GM21526 (cell line): ENCODE data around the gene VWA1.
"Not testable (repeated sequence)": the region's sequence is repeated elsewhere in the genome, so short reads cannot be mapped to it uniquely, and the experiment has no call there.

Source experiments
- ATAC-seq: cut with Tn5 transposase; IDR thresholded peaks from one replicate; pipeline ENCODE4 v1.9.1; 2021; ENCODE audit warnings: moderate library complexity; ENCODE audit not compliant: unreplicated experiment, low FRiP score

VWA1 gene

DNA sequence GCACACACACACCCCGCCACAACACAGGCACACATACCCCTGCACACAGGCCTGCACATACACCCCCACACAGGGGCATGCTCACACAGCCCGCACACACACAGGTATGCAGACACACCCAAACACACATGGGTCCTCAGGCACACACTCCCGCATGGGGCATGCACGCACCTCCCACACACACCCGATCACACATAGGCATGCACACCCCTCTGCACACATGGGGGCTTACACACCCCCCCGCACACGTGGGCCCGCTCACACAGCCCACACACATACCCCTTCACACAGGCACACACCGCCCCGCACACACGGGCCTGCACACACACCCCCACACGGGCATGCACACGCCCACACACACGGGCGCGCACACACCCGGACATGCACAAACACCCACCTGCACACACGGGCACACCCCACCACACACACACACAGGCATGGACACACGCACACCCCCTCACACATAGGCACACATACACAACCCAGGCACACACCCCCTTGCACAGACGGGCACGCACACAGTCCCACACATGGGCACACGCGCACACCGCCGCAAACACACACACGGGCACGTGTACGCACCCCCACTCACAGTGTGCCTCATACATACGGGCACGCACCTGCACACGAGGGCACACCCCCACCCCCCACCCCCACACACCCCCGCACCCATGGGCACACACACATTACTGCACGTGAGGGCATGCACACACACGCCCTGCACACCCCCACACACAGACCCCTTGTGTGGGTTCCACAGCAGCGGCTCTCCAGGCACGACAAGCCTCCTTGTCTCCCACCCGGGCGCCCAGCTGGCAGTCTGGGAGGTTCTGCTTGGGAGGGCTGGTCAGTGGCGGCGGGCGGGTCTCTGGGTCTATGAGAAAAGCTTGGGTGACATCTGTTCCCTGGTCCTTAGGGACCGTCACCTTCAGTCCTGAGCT lies 44.3 kb downstream of the VWA1 start:
- ATAC-seq = no peak

DNA sequence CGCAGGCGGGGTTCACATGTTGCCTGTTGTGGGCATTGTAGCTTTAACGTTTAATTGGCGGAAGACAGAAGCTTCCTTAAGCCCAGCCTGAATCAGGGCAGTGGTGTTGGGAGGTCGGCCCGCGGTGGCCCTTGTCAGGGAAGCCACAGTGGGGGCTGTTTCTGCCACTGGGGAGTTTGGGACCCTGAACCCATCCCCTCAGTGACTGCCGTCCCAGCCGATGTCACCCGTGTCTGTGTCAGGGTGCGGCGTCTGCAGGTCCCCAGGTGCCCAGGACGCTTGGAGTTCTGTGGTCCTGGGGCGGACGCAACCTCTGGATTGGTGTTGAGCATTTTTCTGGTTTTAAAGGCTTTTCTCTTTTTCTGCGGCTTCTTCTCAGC lies 45.0 kb downstream of the VWA1 start:
- not testable (repeated sequence) for ATAC-seq

DNA sequence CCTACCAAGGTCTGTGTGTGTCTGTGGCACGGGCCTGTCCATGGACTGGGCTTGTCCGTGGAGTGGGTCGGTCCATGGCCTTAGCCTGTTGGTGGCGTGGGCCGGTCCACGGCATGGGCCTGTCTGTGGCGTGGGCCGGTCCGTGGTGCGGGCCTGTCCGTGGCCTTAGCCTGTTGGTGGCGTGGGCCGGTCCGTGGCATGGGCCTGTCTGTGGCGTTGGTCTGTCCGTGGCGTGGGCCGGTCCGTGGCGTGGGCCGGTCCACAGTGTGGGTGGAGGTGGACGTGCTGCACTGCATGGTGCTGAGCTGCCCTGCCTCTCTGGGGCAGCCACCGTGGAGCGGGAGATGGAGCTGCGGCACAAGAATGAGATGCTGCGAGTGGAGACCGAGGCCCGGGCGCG lies 46.3 kb downstream of the VWA1 start:
- ATAC-seq = not testable (repeated sequence)

GRCh38 chr1:1482856-1483255 lies 47.4 kb downstream of the VWA1 start:
- no peak for ATAC-seq

- ATAC-seq = no peak
Observed at GRCh38 chr1:1483714-1484113, 48.2 kb downstream of the VWA1 start.

GRCh38 chr1:1484976-1485750 lies 49.7 kb downstream of the VWA1 start:
- ATAC-seq = not testable (repeated sequence)

DNA sequence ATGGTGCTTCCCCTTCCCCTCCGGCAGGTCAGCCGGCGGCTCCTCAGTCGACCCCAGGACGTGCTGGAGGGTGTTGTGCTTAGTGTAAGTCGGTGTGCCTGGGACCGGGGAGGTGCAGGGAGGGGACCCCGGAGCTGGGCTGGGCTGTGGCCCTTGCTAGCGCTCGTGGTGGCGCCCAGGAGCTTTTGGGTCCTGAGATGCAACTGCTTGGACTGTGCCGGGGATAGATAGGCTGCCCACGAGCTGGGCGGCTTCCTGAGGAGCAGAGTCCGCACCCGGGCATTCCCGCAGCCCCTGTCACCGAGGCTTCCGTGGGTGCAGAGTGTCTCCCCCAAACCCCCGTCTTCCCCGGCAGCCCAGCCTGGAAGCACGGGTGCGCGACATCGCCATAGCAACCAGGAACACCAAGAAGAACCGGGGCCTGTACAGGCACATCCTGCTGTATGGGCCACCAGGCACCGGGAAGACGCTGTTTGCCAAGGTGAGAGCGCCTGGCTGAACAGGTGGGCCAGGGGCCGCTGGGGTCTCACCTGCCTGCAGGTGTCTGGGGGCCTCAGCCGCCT lies 50.3 kb downstream of the VWA1 start:
- not testable (repeated sequence) for ATAC-seq

DNA sequence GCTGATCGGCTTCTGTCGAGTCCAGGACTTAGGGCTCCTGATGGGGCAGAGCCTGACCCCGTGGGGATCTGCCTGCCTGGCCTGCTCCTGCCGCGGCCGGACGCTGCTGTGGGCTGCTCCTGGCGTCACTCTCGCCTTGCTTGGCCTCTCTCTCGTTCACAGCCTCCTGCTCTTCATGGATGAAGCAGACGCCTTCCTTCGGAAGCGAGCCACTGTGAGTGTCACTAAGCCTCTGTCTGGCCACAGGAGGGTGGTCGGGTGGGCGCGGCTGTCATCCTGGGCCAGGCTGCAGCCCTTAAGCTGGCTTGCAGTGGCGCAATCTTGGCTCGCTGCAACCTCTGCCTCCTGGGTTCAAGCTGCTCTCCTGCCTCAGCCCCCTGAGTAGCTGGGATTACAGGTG lies 52.2 kb downstream of the VWA1 start:
- ATAC-seq = no peak

DNA sequence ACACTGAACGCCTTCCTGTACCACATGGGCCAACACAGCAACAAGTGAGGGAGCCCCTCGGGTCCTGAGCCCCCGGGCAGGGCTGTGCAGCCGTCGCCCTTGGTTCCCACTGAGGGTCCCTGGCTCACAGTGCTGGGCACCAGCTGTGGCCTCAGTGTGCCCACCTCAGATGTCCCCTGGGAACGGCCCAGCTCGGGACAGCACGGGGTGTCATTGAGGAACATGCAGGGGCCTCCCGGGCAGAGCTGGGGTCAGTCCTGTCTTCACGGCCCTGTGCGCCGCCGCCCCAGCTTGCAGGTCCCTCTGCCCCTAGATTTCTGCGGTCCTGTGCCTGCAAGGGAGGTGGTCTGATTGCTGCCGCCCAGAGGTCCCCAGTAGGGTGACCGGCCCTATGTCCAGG lies 53.7 kb downstream of the VWA1 start:
- ATAC-seq = no peak

- no peak for ATAC-seq
Observed at GRCh38 chr1:1489861-1490260, 54.4 kb downstream of the VWA1 start.

- ATAC-seq = no peak
Observed at GRCh38 chr1:1490633-1491230, 55.2 kb downstream of the VWA1 start.

DNA sequence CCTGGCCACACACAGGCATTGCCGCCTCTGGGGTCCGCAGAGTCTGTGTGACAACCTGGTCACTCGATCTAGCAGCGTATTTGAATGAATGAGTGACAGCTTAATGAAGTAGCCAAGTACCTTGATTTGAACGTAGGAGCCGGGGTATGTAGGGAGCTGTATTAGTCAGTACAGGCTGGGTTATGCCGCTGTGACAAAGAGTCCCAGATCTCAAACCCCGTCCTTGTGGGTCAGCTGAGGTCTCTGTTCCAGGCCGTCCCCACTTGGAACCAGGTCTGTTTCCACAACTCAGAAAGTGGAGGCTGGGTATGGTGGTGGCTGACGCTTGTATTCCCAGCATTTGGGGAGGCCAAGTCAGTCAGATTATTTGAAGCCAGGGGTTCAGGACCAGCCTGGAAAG lies 56.1 kb downstream of the VWA1 start:
- no peak for ATAC-seq
